Caki2 (cell line): ENCODE data around the gene HS2ST1. TPM values are rescaled to one million over a fixed set of nuclear protein-coding genes. Genes with fewer than 3 reads are reported as not detected.
"Not testable (repeated sequence)": the region's sequence is repeated elsewhere in the genome, so short reads cannot be mapped to it uniquely, and the experiment has no call there.

ENCODE experiments used
- DNase-seq: peaks from one replicate; pipeline ENCODE4 v3.0.0-alpha.2; 2015; ENCODE audit warnings: low read depth
- in situ Hi-C: cut with HindIII; loops from 2 replicates; pipeline ENCODE4 v1.10.0; 2016; ENCODE audit warnings: low sequenced_read_pairs, low pct_unique_long_range_greater_than_20kb, mixed read lengths
- total RNA-seq: library from RNA; depleted of rRNA; stranded (reverse); fragments of >200 nt; shearing (Covaris generic); gene quantifications from 2 replicates; pipeline ENCODE4 v1.2.3, GENCODE V29; 2014; ENCODE audit warnings: low replicate concordance; rRNA removed

Gene HS2ST1
- 5.1 and 7.7 TPM in 2 replicates for total RNA-seq

GRCh38 chr1:86914601-86914997, at the start of gene HS2ST1:
Gene HS2ST1 (plus strand): TSS chr1:86914635.
- no peak for DNase-seq
- in situ Hi-C loops: no loop called here

GRCh38 chr1:86865973-86866637, 48.3 kb upstream of the HS2ST1 start:
- DNase-seq: no peak
- in situ Hi-C loops: no loop called here

- in situ Hi-C loops: no loop called here
- DNase-seq: no peak
Measured at GRCh38 chr1:86866665-86867064, 47.8 kb upstream of the HS2ST1 start.

- in situ Hi-C loops, DNase-seq: not testable (repeated sequence)
Measured at GRCh38 chr1:86867278-86867677, 47.2 kb upstream of the HS2ST1 start.

GRCh38 chr1:86868477-86868876, 46.0 kb upstream of the HS2ST1 start:
- in situ Hi-C loops: no loop called here
- DNase-seq: no peak

- no peak for DNase-seq
- in situ Hi-C loops: no loop called here
Measured at GRCh38 chr1:86871001-86871400, 43.4 kb upstream of the HS2ST1 start.

- in situ Hi-C loops: no loop called here
- DNase-seq: no peak
Measured at GRCh38 chr1:86872086-86872485, 42.3 kb upstream of the HS2ST1 start.

- no peak for DNase-seq
- in situ Hi-C loops: no loop called here
Measured at GRCh38 chr1:86875722-86876121, 38.7 kb upstream of the HS2ST1 start.

GRCh38 chr1:86887479-86888162, 26.8 kb upstream of the HS2ST1 start:
- no peak for DNase-seq
- in situ Hi-C loops: no loop called here

GRCh38 chr1:86888327-86888726, 26.1 kb upstream of the HS2ST1 start:
- in situ Hi-C loops: no loop called here
- DNase-seq: no peak

- DNase-seq, in situ Hi-C loops: not testable (repeated sequence)
Measured at GRCh38 chr1:86899401-86899800, 15.0 kb upstream of the HS2ST1 start.

GRCh38 chr1:86905875-86906274, 8.6 kb upstream of the HS2ST1 start:
- no peak for DNase-seq
- in situ Hi-C loops: no loop called here

- in situ Hi-C loops: no loop called here
Measured at GRCh38 chr1:86906419-86906818, 8.0 kb upstream of the HS2ST1 start.

GRCh38 chr1:86912281-86912900, 2.0 kb upstream of the HS2ST1 start:
- in situ Hi-C loops: no loop called here
- DNase-seq: peak; percentile 22

More at GRCh38 chr1:86906419-86906818, 8.0 kb upstream of the HS2ST1 start:
- DNase-seq: no peak

- in situ Hi-C loops: no loop called here
- no peak for DNase-seq
Measured at GRCh38 chr1:86913399-86913895, 988 bp upstream of the HS2ST1 start.

GRCh38 chr1:86913896-86914600, 387 bp upstream of the HS2ST1 start, which contains the start of gene SELENOF:
Gene SELENOF (minus strand): TSS chr1:86914126. CDS start chr1:86914111, 15 bp downstream.
- in situ Hi-C loops: no loop called here
- peak; percentile 100 for DNase-seq

GRCh38 chr1:86914998-86915736, 732 bp downstream of the HS2ST1 start:
- in situ Hi-C loops: no loop called here
- peak; percentile 56 for DNase-seq

GRCh38 chr1:86915737-86916235, 1.4 kb downstream of the HS2ST1 start:
- no peak for DNase-seq
- in situ Hi-C loops: no loop called here
